Liver (tissue), 9 donors: ENCODE data around the gene NRF1. TPM values are rescaled to one million over a fixed set of nuclear protein-coding genes. Genes with fewer than 3 reads are reported as not detected.
"Not testable (repeated sequence)": the region's sequence is repeated elsewhere in the genome, so short reads cannot be mapped to it uniquely, and the experiment has no call there.

Source experiments
- DNase-seq: peaks from one replicate; pipeline ENCODE4 v3.0.0-alpha.2; 2017; ENCODE audit warnings: low spot score
- H3K27ac ChIP-seq, 2 donors: one replicate each; pipeline ENCODE4 v1.7.0; 2013; ENCODE audit warnings: inconsistent platforms in 2 of 2, low read length in 2 of 2, control low read depth in 1 of 2, low read depth in 1 of 2, mild to moderate bottlenecking in 1 of 2
- H3K27me3 ChIP-seq, 4 donors: one replicate each; pipeline versions ENCODE4 v1.6.1 to v1.7.0; 2013; ENCODE audit warnings: low read length in 3 of 4, inconsistent platforms in 1 of 4, mild to moderate bottlenecking in 1 of 4, moderate library complexity in 1 of 4; ENCODE audit not compliant: control insufficient read depth in 4 of 4, insufficient read depth in 4 of 4
- H3K36me3 ChIP-seq, 4 donors: one replicate each; pipeline versions ENCODE4 v1.6.1 to v1.7.0; 2013; ENCODE audit warnings: low read length in 3 of 4, mild to moderate bottlenecking in 3 of 4, low read depth in 1 of 4, moderate library complexity in 1 of 4; ENCODE audit not compliant: control insufficient read depth in 4 of 4, insufficient read depth in 3 of 4
- H3K4me1 ChIP-seq, 4 donors: one replicate each; pipeline versions ENCODE4 v1.6.1 to v1.7.0; 2013; ENCODE audit warnings: low read length in 3 of 4, mild to moderate bottlenecking in 3 of 4, moderate library complexity in 1 of 4; ENCODE audit not compliant: control insufficient read depth in 4 of 4, insufficient read depth in 4 of 4
- H3K4me3 ChIP-seq, 3 donors: one replicate each; pipeline versions ENCODE4 v1.6.1 to v1.7.0; 2013; ENCODE audit warnings: low read length in 3 of 3, control low read depth in 1 of 3, low read depth in 1 of 3, mild to moderate bottlenecking in 1 of 3
- H3K9ac ChIP-seq, 2 donors: one replicate each; pipeline ENCODE4 v1.7.0; 2013; ENCODE audit warnings: low read length in 2 of 2, mild to moderate bottlenecking in 2 of 2, moderate library complexity in 2 of 2, control low read depth in 1 of 2, low read depth in 1 of 2
- H3K9me3 ChIP-seq, 4 donors: one replicate each; pipeline versions ENCODE4 v1.6.1 to v1.7.0; 2013; ENCODE audit warnings: low read length in 3 of 4; ENCODE audit not compliant: control insufficient read depth in 4 of 4
- ATF3 ChIP-seq: IDR thresholded peaks from 2 replicates; pipeline ENCODE4 v1.6.1; 2016; ENCODE audit warnings: antibody characterized with exemption
- CTCF ChIP-seq: fragments of 150-350 bp; IDR thresholded peaks from 2 replicates; pipeline ENCODE4 v1.5.1; 2017; ENCODE audit warnings: improper control_type of control experiment, low read depth, low read length; ENCODE audit not compliant: missing input control
- EGR1 ChIP-seq, 2 donors: IDR thresholded peaks; 2 replicates each; pipeline ENCODE4 v1.6.1; 2016 to 2018; ENCODE audit warnings: antibody characterized with exemption in 2 of 2, low read depth in 2 of 2
- FOXA1 ChIP-seq: IDR thresholded peaks from 2 replicates; pipeline ENCODE4 v1.6.1; 2016; ENCODE audit warnings: antibody characterized with exemption
- FOXA2 ChIP-seq: IDR thresholded peaks from 2 replicates; pipeline ENCODE4 v1.6.1; 2016; ENCODE audit warnings: antibody characterized with exemption
- GABPA ChIP-seq, 2 donors: IDR thresholded peaks in 1 of 2; conservative IDR thresholded peaks in 1 of 2; 2 replicates each; pipeline ENCODE4 v1.6.1; 2016; ENCODE audit warnings: antibody characterized with exemption in 2 of 2, mild to moderate bottlenecking in 1 of 2, moderate library complexity in 1 of 2
- HNF4A ChIP-seq, 2 donors: conservative IDR thresholded peaks; 2 replicates each; pipeline ENCODE4 v1.6.1; 2016; ENCODE audit warnings: antibody characterized with exemption in 2 of 2, mild to moderate bottlenecking in 2 of 2
- HNF4G ChIP-seq: IDR thresholded peaks from 2 replicates; pipeline ENCODE4 v1.6.1; 2016; ENCODE audit warnings: antibody characterized with exemption
- JUND ChIP-seq, 2 donors: IDR thresholded peaks; 2 replicates each; pipeline ENCODE4 v1.6.1; 2016; ENCODE audit warnings: antibody characterized with exemption in 2 of 2
- MAX ChIP-seq: IDR thresholded peaks from 2 replicates; pipeline ENCODE4 v1.6.1; 2016; ENCODE audit warnings: antibody characterized with exemption
- NR2F2 ChIP-seq: IDR thresholded peaks from 2 replicates; pipeline ENCODE4 v1.6.1; 2016; ENCODE audit warnings: antibody characterized with exemption
- RAD21 ChIP-seq, 2 donors: IDR thresholded peaks; 2 replicates each; pipeline ENCODE4 v1.6.1; 2016; ENCODE audit warnings: antibody characterized with exemption in 2 of 2, mild to moderate bottlenecking in 2 of 2
- REST ChIP-seq: IDR thresholded peaks from 2 replicates; pipeline ENCODE4 v1.6.1; 2016; ENCODE audit warnings: antibody characterized with exemption, mild to moderate bottlenecking
- SP1 ChIP-seq: IDR thresholded peaks from 2 replicates; pipeline ENCODE4 v1.6.1; 2018; ENCODE audit warnings: antibody characterized with exemption, mild to moderate bottlenecking
- TAF1 ChIP-seq: conservative IDR thresholded peaks from 2 replicates; pipeline ENCODE4 v1.6.1; 2016; ENCODE audit warnings: antibody characterized with exemption, mild to moderate bottlenecking
- YY1 ChIP-seq: IDR thresholded peaks from 2 replicates; pipeline ENCODE4 v1.6.1; 2016; ENCODE audit warnings: antibody characterized with exemption, mild to moderate bottlenecking
- ZBTB33 ChIP-seq: IDR thresholded peaks from 2 replicates; pipeline ENCODE4 v1.6.1; 2016; ENCODE audit warnings: antibody characterized with exemption
- WGBS: extraction: QIAGEN DNeasy Blood & Tissue Kit; methylation state at CpG from one replicate; pipeline ENCODE4 v1.1.7; 2013; 5-methylcytosine and 5-hydroxymethylcytosine counted together
- polyA plus RNA-seq, 2 donors: library from polyadenylated mRNA; stranded (reverse) in 1 of 2; unstranded in 1 of 2; fragments of 200-250 nt in 1 of 2; fragments of >200 nt in 1 of 2; fragmentation: Nextera tagmentation in 1 of 2; extraction: Ambion mirVana in 1 of 2; gene quantifications; one replicate each; pipeline versions ENCODE4 v1.2.1 to v1.2.3, GENCODE V29; 2013 to 2015
- total RNA-seq, 2 donors: library from RNA; depleted of rRNA; stranded (reverse); fragments of >200 nt; gene quantifications; one replicate each; pipeline ENCODE4 v1.2.3, GENCODE V29; 2014
- donor health status: healthy.
- donor health status: healthy.
- donor health status: healthy.
- donor health status: healthy.
- donor health status: healthy.

NRF1 gene
- total and polyA plus RNA-seq, 4 donors, result 1.3 to 14.8 (median 5.3) TPM

GRCh38 chr7:129657363-129657762 lies 45.8 kb downstream of the NRF1 start:
- TF ChIP-seq GABPA (IDR thresholded peaks at IDR 0.05 in 1 of 2, conservative IDR thresholded peaks at IDR 0.05 in 1 of 2), result no peak
- no peak for TF ChIP-seq NR2F2
- no peak for TF ChIP-seq YY1
- no peak for TF ChIP-seq RAD21 (IDR thresholded peaks at IDR 0.05)
- no peak for TF ChIP-seq REST
- TF ChIP-seq MAX, result no peak
- TF ChIP-seq CTCF, result no peak
- TF ChIP-seq FOXA1, result no peak
- no peak for TF ChIP-seq HNF4A (conservative IDR thresholded peaks at IDR 0.05)
- WGBS, result 98% methylated on average over 8 of the region's 8 CpGs
- H3K36me3 ChIP-seq, result peaks cover 5 to 24% (median 13%) of the 10 kb centered on the region in 4 donors

GRCh38 chr7:129659907-129660306 lies 48.4 kb downstream of the NRF1 start:
- not testable (repeated sequence) for DNase-seq, H3K27ac ChIP-seq, H3K4me1 ChIP-seq, H3K27me3 ChIP-seq, H3K9ac ChIP-seq, H3K4me3 ChIP-seq, H3K9me3 ChIP-seq
- peaks cover 5 to 24% (median 13%) of the 10 kb centered on the region in 4 donors for H3K36me3 ChIP-seq
- WGBS, result 96% methylated on average over 2 of the region's 2 CpGs

More at GRCh38 chr7:129657363-129657762, 45.8 kb downstream of the NRF1 start:
- H3K27me3 ChIP-seq, result no peaks in the 10 kb centered on the region
- no peak for DNase-seq
- no peaks in the 10 kb centered on the region for H3K4me1 ChIP-seq
- H3K9me3 ChIP-seq, result peaks cover 0 to 7% (median 0%) of the 10 kb centered on the region in 4 donors
- no peak overlapping the region for H3K4me3 ChIP-seq
- no peak overlapping the region for H3K9ac ChIP-seq
- no peak overlapping the region for H3K27ac ChIP-seq

- peaks cover 5 to 24% (median 13%) of the 10 kb centered on the region in 4 donors for H3K36me3 ChIP-seq
- H3K4me3 ChIP-seq, result no peak overlapping the region
- no peak for DNase-seq
- H3K27me3 ChIP-seq, result no peaks in the 10 kb centered on the region
- 100% methylated on average over 4 of the region's 4 CpGs for WGBS
- peaks cover 0 to 7% (median 0%) of the 10 kb centered on the region in 4 donors for H3K9me3 ChIP-seq
- H3K4me1 ChIP-seq, result no peaks in the 10 kb centered on the region
- no peak overlapping the region for H3K27ac ChIP-seq
- H3K9ac ChIP-seq, result no peak overlapping the region
- no peak for TF ChIP-seq REST
- TF ChIP-seq JUND (IDR thresholded peaks at IDR 0.05), result no peak
- TF ChIP-seq HNF4G, result no peak
- no peak for TF ChIP-seq SP1
- no peak for TF ChIP-seq ZBTB33
- no peak for TF ChIP-seq ATF3
- TF ChIP-seq EGR1 (IDR thresholded peaks at IDR 0.05; ENCODE audit: low read depth in 2 of 2), result no peak
- TF ChIP-seq FOXA1, result no peak
- TF ChIP-seq TAF1, result no peak
- TF ChIP-seq NR2F2, result no peak
- no peak for TF ChIP-seq HNF4A (conservative IDR thresholded peaks at IDR 0.05)
- TF ChIP-seq FOXA2, result no peak
Measured at GRCh38 chr7:129661645-129662182, 50.2 kb downstream of the NRF1 start.
